Kidney (tissue), 14 donors: ENCODE data around the gene TYMP. TPM values are rescaled to one million over a fixed set of nuclear protein-coding genes. Genes with fewer than 3 reads are reported as not detected.

ENCODE experiments used
- DNase-seq, 5 donors: peaks; one replicate each; pipeline ENCODE4 v3.0.0-alpha.2; 2013 to 2020
- FAIRE-seq: peaks from 2 replicates; lab custom pipeline; 2012; peaks lifted over from hg19 to GRCh38; lab: Jason Lieb, UNC
- H3K27ac ChIP-seq, 2 donors: one replicate each; pipeline ENCODE4 v1.7.0; 2013; ENCODE audit warnings: low read depth in 2 of 2, low read length in 2 of 2, inconsistent platforms in 1 of 2
- H3K27me3 ChIP-seq: one replicate; pipeline ENCODE4 v1.7.1; 2013; ENCODE audit warnings: low read length, inconsistent platforms; ENCODE audit not compliant: control insufficient read depth, insufficient read depth
- H3K36me3 ChIP-seq, 3 donors: one replicate each; pipeline versions ENCODE4 v1.7.0 to v1.7.1; 2013; ENCODE audit warnings: low read length in 3 of 3, control low read depth in 1 of 3, inconsistent platforms in 1 of 3; ENCODE audit not compliant: insufficient read depth in 3 of 3, control insufficient read depth in 2 of 3
- H3K4me1 ChIP-seq, 3 donors: one replicate each; pipeline versions ENCODE4 v1.7.0 to v1.7.1; 2013; ENCODE audit warnings: low read length in 3 of 3, inconsistent platforms in 1 of 3, low read depth in 1 of 3; ENCODE audit not compliant: control insufficient read depth in 2 of 3, insufficient read depth in 2 of 3
- H3K4me3 ChIP-seq, 3 donors: one replicate each; pipeline versions ENCODE4 v1.7.0 to v1.8.1; 2013; ENCODE audit warnings: low read length in 3 of 3, control low read depth in 1 of 3, inconsistent platforms in 1 of 3
- H3K9ac ChIP-seq, 3 donors: one replicate each; pipeline versions ENCODE4 v1.7.0 to v1.7.1; 2013; ENCODE audit warnings: low read length in 3 of 3, control low read depth in 1 of 3, inconsistent platforms in 1 of 3
- H3K9me3 ChIP-seq, 3 donors: one replicate each; pipeline versions ENCODE4 v1.7.0 to v1.7.1; 2013; ENCODE audit warnings: low read length in 3 of 3, control low read depth in 1 of 3, inconsistent platforms in 1 of 3; ENCODE audit not compliant: control insufficient read depth in 2 of 3, insufficient read depth in 1 of 3
- intact Hi-C: fragments of 100-400 bp; cut with DNase I; formaldehyde crosslinking; loops from one replicate; pipeline ENCODE4 v1.11.1; 2022
- polyA plus RNA-seq: library from polyadenylated mRNA; stranded (reverse); fragments of 350-450 nt; fragmentation: Illumina TruSeq; extraction: RNeasy Lipid Tissue Mini Kit (QIAGEN cat#74804); gene quantifications from one replicate; pipeline ENCODE4 v1.2.3, GENCODE V29; 2014; ENCODE audit warnings: low read depth, low replicate concordance; ENCODE audit not compliant: insufficient read depth
- total RNA-seq: library from RNA; stranded (reverse); fragmentation: NEBNext Ultra II Directional; extraction: Animal tissue kit (Norgen Biotek cat#: 25700); gene quantifications from one replicate; pipeline ENCODE4 v1.2.1, GENCODE V29; 2021
- TF ChIP-seq, protein P1 (sequence below): IDR thresholded peaks from 3 replicates; pipeline ENCODE4 v1.5.1; 2012; ENCODE audit warnings: mild to moderate bottlenecking, moderate library complexity, borderline replicate concordance; ENCODE audit not compliant: insufficient read depth; ENCODE audit errors: extremely low read depth
- donor health status: control.
- donor health status: control.
- donor health status: control.
- donor health status: control.
- donor health status: control.
- donor health status: DM: yes; HTN: yes; CAD: no.
- donor health status: Normal renal cell carcinoma (clear cell type).

The TYMP gene
- total and polyA plus RNA-seq, 2 donors from 2014 or later = 22.2 to 163 TPM

DNA sequence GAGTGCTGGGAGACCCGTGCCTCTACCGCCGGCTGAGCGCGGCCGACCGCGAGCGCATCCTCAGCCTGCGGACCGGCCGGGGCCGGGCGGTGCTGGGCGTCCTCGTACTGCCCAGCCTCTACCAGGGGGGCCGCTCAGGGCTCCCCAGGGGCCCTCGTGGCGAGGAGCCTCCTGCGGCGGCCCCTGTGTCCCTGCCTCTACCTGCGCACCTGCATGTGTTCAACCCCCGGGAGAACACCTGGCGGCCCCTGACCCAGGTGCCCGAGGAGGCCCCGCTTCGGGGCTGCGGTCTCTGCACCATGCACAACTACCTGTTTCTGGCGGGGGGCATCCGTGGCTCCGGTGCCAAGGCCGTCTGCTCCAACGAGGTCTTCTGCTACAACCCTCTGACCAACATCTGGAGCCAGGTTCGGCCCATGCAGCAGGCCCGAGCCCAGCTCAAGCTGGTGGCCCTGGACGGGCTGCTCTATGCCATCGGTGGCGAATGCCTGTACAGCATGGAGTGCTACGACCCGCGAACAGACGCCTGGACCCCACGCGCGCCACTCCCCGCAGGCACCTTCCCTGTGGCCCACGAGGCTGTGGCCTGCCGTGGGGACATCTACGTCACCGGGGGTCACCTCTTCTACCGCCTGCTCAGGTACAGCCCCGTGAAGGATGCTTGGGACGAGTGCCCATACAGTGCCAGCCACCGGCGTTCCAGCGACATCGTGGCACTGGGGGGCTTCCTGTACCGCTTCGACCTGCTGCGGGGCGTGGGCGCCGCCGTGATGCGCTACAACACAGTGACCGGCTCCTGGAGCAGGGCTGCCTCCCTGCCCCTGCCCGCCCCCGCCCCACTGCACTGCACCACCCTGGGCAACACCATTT, 19.3 kb upstream of the TYMP start:
- intact Hi-C loops = no loop called here
- no peak for FAIRE-seq
- no peaks in the 10 kb centered on the region for H3K36me3 ChIP-seq
- no peak overlapping the region for H3K4me3 ChIP-seq
- no peak for DNase-seq
- no peaks in the 10 kb centered on the region for H3K9me3 ChIP-seq
- peaks cover 0 to 3% (median 0%) of the 10 kb centered on the region in 3 donors for H3K4me1 ChIP-seq
- no peak overlapping the region for H3K27ac ChIP-seq
- TF ChIP-seq, protein P1, sequence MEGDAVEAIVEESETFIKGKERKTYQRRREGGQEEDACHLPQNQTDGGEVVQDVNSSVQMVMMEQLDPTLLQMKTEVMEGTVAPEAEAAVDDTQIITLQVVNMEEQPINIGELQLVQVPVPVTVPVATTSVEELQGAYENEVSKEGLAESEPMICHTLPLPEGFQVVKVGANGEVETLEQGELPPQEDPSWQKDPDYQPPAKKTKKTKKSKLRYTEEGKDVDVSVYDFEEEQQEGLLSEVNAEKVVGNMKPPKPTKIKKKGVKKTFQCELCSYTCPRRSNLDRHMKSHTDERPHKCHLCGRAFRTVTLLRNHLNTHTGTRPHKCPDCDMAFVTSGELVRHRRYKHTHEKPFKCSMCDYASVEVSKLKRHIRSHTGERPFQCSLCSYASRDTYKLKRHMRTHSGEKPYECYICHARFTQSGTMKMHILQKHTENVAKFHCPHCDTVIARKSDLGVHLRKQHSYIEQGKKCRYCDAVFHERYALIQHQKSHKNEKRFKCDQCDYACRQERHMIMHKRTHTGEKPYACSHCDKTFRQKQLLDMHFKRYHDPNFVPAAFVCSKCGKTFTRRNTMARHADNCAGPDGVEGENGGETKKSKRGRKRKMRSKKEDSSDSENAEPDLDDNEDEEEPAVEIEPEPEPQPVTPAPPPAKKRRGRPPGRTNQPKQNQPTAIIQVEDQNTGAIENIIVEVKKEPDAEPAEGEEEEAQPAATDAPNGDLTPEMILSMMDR = no peak
- H3K27me3 ChIP-seq = peaks cover 11% of the 10 kb centered on the region
- H3K9ac ChIP-seq = no peak overlapping the region

DNA sequence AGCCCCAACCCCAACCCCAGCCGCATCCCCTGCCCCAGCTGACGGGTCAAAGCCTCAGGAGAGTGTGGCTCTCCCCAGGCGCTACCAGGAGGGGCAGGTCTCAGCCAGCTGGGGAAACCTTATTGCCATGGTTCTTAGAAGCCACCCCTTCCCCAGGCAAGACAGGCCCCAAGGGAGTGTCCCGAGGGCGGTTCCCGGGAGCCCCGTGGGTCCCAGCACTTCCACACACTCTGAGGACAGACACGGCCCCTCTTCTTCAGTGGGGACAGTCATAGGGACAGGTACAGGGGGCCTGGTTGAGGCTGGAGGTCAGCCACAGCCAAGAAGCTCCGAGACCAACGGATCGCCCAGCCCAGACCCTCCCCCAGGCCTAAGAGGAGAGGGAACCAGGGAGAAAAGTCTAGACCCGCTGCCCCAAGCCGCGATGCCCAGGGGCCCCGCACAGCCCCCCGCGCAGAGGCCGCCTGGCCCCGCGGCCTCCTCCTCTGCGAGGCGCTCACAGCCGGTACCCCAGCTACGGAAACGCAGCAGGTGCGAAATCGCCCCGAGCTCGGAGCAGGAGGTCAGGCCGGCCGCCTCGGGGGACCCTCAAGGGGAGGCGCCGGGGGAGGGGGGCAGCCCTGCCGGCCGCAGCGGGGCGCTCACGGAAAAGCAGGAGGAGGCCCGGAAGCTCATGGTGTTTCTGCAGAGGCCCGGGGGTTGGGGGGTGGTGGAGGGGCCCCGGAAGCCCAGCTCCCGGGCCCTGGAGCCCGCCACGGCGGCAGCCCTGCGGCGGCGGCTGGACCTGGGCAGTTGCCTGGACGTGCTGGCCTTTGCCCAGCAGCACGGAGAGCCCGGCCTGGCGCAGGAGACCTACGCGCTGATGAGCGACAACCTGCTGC, 18.5 kb upstream of the TYMP start:
- H3K27ac ChIP-seq = no peak overlapping the region
- H3K4me3 ChIP-seq = no peak overlapping the region
- peaks cover 0 to 3% (median 0%) of the 10 kb centered on the region in 3 donors for H3K4me1 ChIP-seq
- FAIRE-seq (no peak), DNase-seq (peak in 2 of 5 donors; percentile 40 to 85)
- TF ChIP-seq, protein P1 = no peak
- peaks cover 11% of the 10 kb centered on the region for H3K27me3 ChIP-seq
- H3K9me3 ChIP-seq = no peaks in the 10 kb centered on the region
- no peaks in the 10 kb centered on the region for H3K36me3 ChIP-seq
- H3K9ac ChIP-seq = no peak overlapping the region
- intact Hi-C loops = no loop called here

DNA sequence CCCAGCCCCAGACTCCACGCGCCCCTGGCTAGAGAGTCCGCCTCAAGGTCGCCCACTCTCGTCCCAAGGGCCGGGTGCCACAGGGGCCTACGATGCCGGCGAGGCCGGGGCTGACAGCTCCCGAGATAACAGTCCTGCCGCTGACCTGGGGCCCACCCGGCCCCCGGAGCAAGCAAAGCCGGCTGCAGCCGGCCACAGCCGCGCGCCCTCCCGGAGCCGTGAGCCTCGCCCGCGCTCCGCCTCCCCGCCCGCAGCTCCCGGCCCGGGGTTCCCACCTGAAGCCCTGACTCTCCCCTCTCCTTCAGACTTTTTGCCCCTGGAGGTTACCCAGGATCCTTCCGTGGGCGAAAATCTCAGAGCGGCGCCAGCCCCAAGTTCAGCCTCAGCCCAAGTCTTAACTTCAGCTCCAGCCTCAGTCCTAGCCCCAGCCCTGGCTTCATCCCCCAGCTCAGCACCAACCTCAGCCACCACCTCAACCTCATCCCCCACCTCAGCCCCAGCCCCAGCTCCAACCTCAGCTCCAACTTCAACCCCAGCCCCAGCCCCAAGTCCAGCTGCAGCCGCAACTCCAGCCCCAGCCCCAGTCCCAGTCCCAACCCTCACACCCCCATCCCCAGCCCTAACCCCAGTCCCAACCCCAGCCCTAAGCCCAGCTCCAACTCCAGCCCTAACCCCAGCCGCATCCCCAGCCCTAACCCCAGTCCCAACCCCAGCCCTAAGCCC, 17.6 kb upstream of the TYMP start:
- Histone ChIP-seq H3K27me3 (peaks cover 11% of the 10 kb centered on the region), H3K9me3 (no peaks in the 10 kb centered on the region), H3K36me3 (no peaks in the 10 kb centered on the region), H3K9ac (no peak overlapping the region), H3K27ac (no peak overlapping the region), H3K4me1 (peaks cover 0 to 3% (median 0%) of the 10 kb centered on the region in 3 donors), H3K4me3 (no peak overlapping the region)
- intact Hi-C loops = no loop called here
- DNase-seq (peak in 1 of 5 donors; percentile 77), FAIRE-seq (no peak)
- TF ChIP-seq, protein P1 = no peak
